ENCODE measurements around the gene PRKAG3.

GRCh38 chr2:218792433-218792832 lies 39.2 kb downstream of the PRKAG3 start:
- TF ChIP-seq, protein P1, sequence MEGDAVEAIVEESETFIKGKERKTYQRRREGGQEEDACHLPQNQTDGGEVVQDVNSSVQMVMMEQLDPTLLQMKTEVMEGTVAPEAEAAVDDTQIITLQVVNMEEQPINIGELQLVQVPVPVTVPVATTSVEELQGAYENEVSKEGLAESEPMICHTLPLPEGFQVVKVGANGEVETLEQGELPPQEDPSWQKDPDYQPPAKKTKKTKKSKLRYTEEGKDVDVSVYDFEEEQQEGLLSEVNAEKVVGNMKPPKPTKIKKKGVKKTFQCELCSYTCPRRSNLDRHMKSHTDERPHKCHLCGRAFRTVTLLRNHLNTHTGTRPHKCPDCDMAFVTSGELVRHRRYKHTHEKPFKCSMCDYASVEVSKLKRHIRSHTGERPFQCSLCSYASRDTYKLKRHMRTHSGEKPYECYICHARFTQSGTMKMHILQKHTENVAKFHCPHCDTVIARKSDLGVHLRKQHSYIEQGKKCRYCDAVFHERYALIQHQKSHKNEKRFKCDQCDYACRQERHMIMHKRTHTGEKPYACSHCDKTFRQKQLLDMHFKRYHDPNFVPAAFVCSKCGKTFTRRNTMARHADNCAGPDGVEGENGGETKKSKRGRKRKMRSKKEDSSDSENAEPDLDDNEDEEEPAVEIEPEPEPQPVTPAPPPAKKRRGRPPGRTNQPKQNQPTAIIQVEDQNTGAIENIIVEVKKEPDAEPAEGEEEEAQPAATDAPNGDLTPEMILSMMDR (IDR thresholded peaks at IDR 0.05), result no peak
- no peak for TF ChIP-seq POLR2A (IDR thresholded peaks at IDR 0.05)
- TF ChIP-seq POLR2AphosphoS5 (IDR thresholded peaks at IDR 0.05), result no peak
